ENCODE data around the gene UNC79. TPM values are rescaled to one million over a fixed set of nuclear protein-coding genes. Genes with fewer than 3 reads are reported as not detected.

UNC79 gene
- total and polyA plus RNA-seq, 3 donors from 2014 or later, result 4.3 to 10.7 (median 5.5) TPM

DNA sequence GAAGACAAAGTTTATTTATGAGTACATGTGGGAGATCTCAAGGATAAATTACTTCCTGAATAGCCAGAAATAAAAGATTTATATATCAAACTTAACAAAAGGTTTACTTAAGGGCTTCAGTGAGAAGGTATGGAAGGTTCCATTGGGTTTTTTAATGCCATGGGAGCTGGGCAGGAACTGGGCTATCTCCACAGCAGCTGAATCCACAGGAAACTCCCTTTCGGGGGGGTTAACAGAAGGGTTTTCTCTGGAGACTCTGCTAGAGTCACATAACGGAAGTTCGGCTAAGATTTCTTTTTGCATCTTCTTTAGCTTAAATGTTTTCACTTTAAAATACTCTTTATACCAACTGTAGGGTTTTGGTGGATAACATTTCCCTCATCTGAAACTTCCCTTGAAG is 113.5 kb downstream of the UNC79 start:
- H3K9me3 ChIP-seq, result no peaks in the 10 kb centered on the region
- H3K36me3 ChIP-seq (ENCODE audit: low read depth, missing control alignments), result no peaks in the 10 kb centered on the region
- no peak for DNase-seq
- no peak overlapping the region for H3K27ac ChIP-seq
- H3K4me1 ChIP-seq, result no peaks in the 10 kb centered on the region
- intact Hi-C loops (cut with DNase I; ENCODE audit: low total_unique reads), result no loop called here
- H3K27me3 ChIP-seq, result no peaks in the 10 kb centered on the region
- no peak overlapping the region for H3K4me3 ChIP-seq
- TF ChIP-seq, protein P1, sequence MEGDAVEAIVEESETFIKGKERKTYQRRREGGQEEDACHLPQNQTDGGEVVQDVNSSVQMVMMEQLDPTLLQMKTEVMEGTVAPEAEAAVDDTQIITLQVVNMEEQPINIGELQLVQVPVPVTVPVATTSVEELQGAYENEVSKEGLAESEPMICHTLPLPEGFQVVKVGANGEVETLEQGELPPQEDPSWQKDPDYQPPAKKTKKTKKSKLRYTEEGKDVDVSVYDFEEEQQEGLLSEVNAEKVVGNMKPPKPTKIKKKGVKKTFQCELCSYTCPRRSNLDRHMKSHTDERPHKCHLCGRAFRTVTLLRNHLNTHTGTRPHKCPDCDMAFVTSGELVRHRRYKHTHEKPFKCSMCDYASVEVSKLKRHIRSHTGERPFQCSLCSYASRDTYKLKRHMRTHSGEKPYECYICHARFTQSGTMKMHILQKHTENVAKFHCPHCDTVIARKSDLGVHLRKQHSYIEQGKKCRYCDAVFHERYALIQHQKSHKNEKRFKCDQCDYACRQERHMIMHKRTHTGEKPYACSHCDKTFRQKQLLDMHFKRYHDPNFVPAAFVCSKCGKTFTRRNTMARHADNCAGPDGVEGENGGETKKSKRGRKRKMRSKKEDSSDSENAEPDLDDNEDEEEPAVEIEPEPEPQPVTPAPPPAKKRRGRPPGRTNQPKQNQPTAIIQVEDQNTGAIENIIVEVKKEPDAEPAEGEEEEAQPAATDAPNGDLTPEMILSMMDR (IDR thresholded peaks at IDR 0.05), result no peak
- TF ChIP-seq POLR2A (IDR thresholded peaks at IDR 0.05), result no peak
- 39 to 55% methylated on average over 3 of the region's 3 CpGs for WGBS, 2 donors

- WGBS, 2 donors, result 40 to 47% methylated on average over 1 of the region's 1 CpG
Measured at GRCh38 chr14:93546642-93547041, 115.9 kb downstream of the UNC79 start.

GRCh38 chr14:93548102-93548843 is 117.5 kb downstream of the UNC79 start:
- intact Hi-C loops (cut with DNase I; ENCODE audit: low total_unique reads), result no loop called here
- TF ChIP-seq, protein P1 (IDR thresholded peaks at IDR 0.05), result no peak
- no peak for TF ChIP-seq POLR2A (IDR thresholded peaks at IDR 0.05)
- Histone ChIP-seq H3K9me3 (no peaks in the 10 kb centered on the region), H3K4me3 (no peak overlapping the region), H3K27me3 (no peaks in the 10 kb centered on the region), H3K27ac (no peak overlapping the region), H3K36me3 (ENCODE audit: low read depth, missing control alignments) (no peaks in the 10 kb centered on the region), H3K4me1 (no peaks in the 10 kb centered on the region)
- 73 to 84% methylated on average over 3 of the region's 3 CpGs for WGBS, 2 donors
- DNase-seq, result no peak

More at GRCh38 chr14:93546642-93547041, 115.9 kb downstream of the UNC79 start:
- Histone ChIP-seq H3K9me3 (no peaks in the 10 kb centered on the region), H3K27ac (no peak overlapping the region), H3K36me3 (ENCODE audit: low read depth, missing control alignments) (no peaks in the 10 kb centered on the region), H3K4me3 (no peak overlapping the region), H3K27me3 (no peaks in the 10 kb centered on the region), H3K4me1 (no peaks in the 10 kb centered on the region)
- no peak for DNase-seq
- intact Hi-C loops (cut with DNase I; ENCODE audit: low total_unique reads), result no loop called here
- no peak for TF ChIP-seq POLR2A (IDR thresholded peaks at IDR 0.05)
- TF ChIP-seq, protein P1 (IDR thresholded peaks at IDR 0.05), result no peak

DNA sequence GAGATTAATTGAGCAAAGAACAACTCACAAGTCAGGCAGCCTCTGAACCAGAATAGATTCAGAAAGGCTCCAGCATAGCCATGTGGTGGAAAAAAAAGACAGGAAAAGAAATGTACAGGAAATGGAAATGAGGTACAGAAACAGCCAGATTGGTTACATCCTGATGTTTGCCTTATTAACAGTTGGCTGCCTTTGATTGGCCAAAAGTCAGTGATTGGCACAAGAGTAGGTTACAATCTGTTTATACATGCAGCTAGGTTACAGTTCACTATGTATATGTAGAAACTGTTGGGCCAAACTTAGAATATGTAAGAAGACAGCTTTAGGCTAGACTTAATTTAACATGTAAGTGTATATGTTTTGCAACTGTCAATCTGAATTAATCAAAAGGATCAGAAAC is 118.9 kb downstream of the UNC79 start:
- no peaks in the 10 kb centered on the region for H3K27me3 ChIP-seq
- intact Hi-C loops (cut with DNase I; ENCODE audit: low total_unique reads), result no loop called here
- no peaks in the 10 kb centered on the region for H3K4me1 ChIP-seq

More for the DNA sequence above, 118.9 kb downstream of the UNC79 start:
- Histone ChIP-seq H3K4me3 (no peak overlapping the region), H3K36me3 (ENCODE audit: low read depth, missing control alignments) (no peaks in the 10 kb centered on the region), H3K27ac (no peak overlapping the region), H3K9me3 (no peaks in the 10 kb centered on the region)
- DNase-seq, result no peak
- TF ChIP-seq, protein P1 (IDR thresholded peaks at IDR 0.05), result no peak
- TF ChIP-seq POLR2A (IDR thresholded peaks at IDR 0.05), result no peak

Measured in testis (tissue), 3 donors.